Measurements from ENCODE around the gene RGPD5.
"Not testable (repeated sequence)": the region's sequence is repeated elsewhere in the genome, so short reads cannot be mapped to it uniquely, and the experiment has no call there.

The RGPD5 gene

DNA sequence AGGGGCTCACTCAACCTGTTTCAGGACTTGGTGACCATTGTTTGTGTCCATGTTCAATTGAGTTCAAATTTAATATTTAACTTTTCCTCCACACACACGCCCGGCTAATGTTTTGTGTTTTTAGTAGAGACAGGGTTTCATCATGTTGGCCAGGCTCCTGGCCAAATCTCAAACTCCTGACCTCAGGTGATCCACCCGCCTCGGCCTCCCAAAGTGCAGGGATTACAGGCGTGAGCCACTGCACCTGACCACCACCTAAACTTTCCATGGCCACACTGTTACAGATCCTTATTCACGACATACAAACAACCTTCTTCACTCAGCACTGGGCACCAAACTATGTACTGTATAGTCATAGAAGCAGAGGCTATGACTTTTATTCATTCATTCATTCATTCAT is 100.0 kb downstream of the RGPD5 start:
- DNase-seq: not testable (repeated sequence)

GRCh38 chr2:109895090-109895869 is 101.2 kb downstream of the RGPD5 start:
- not testable (repeated sequence) for DNase-seq

DNA sequence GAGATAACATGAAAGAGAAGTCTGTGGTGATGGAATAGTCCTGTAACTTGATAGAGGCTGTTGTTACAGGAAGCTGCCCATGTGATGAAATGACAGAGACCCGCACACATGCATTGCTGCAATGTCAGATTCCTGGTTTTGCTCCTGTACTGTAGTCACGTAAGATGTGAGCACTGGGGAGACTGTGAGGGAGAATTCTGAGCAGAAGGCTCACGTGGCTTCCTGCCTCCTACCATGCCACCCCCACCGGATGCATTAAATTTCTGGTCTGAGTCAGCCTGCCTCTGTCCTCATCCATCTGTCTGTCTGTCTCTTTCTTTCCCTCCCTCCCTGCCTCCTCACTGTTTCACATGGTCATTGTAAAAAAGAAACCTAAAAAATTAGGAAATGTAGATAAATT is 102.1 kb downstream of the RGPD5 start:
- not testable (repeated sequence) for DNase-seq

DNA sequence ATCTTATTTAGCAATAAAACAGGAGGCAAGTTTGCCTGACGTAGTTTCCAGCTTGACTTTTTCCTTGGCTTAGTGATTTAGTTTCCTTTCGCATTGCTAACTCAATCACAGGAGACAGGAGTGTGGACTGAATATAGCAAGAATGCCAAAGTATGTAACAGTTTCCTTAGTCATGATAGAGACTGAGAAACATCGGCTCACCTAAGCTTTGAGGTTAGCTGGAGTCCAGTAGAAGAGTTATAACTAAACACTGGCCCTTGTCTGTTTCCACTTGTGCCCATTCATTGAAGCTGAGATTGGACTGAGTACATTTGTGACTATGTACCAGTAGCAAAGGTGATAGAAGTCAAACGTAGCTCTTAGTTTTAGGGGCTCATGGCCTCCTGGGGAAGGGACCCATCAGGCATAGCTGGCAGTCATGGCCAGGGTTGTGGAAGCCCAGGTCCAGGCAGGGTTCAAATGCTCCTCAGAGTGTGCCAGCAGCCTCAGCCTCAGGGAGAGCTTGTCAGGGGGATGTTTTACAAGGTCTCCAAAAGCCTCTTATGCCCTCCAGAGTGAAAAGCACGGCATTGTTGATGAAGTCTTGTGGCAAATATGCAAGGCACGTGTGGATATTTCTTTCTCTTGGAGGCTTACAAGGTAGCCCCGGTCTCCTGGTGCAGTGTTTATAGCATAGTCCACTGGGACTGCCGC is 103.8 kb downstream of the RGPD5 start:
- not testable (repeated sequence) for DNase-seq

- DNase-seq: not testable (repeated sequence)
Measured at GRCh38 chr2:109898462-109899336, 104.6 kb downstream of the RGPD5 start, which contains the start of gene LIMS3. Gene LIMS3 (plus strand): TSS chr2:109898688. CDS start chr2:109898729, 41 bp downstream.

DNA sequence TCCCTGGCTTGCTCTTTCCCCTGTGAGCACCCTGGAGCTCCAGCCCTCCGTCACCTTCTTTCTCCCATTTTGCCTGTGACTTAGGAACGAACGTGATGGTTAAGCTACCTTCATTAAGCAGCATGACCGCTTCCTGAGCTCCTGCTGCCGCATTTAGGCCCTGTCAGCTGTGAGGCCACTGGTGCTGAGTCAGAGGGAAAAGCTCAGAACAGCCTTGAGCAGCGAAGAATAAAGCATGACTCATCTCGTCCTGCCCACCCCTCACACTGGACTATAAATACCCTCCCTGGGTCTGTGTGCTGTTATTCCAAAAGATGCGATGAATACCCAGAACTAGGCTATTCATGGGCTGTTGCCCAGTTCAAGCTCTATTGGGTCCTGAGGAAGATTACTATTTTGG is 111.7 kb downstream of the RGPD5 start:
- not testable (repeated sequence) for DNase-seq
